NCI-H2107 (cell line): ENCODE data around the gene PRRG2.
A peak's percentile ranks its signal among the peaks of the same experiment; 100 is the strongest.

ENCODE experiments used
- DNase-seq: peaks from one replicate; lab custom pipeline; 2025; lab: John Stamatoyannopoulos, UW

PRRG2 gene

GRCh38 chr19:49557641-49558325, 23.3 kb upstream of the PRRG2 start:
- DNase-seq: no peak

GRCh38 chr19:49558591-49558990, 22.5 kb upstream of the PRRG2 start:
- DNase-seq: no peak

GRCh38 chr19:49559443-49559842, 21.7 kb upstream of the PRRG2 start:
- DNase-seq: no peak

GRCh38 chr19:49559928-49560327, 21.2 kb upstream of the PRRG2 start:
- DNase-seq: no peak

- no peak for DNase-seq
These were observed 20.7 kb upstream of the PRRG2 start for GRCh38 chr19:49560358-49560900.

- no peak for DNase-seq
These were observed 16.5 kb upstream of the PRRG2 start for GRCh38 chr19:49564616-49565045.

- no peak for DNase-seq
These were observed 15.9 kb upstream of the PRRG2 start for GRCh38 chr19:49565261-49565660.

- no peak for DNase-seq
These were observed 14.8 kb upstream of the PRRG2 start for GRCh38 chr19:49566302-49566701.

- no peak for DNase-seq
These were observed 13.2 kb upstream of the PRRG2 start for GRCh38 chr19:49567861-49568441.

- DNase-seq: peak; percentile 66
These were observed 10.8 kb upstream of the PRRG2 start for GRCh38 chr19:49570138-49570856.

GRCh38 chr19:49570997-49571676, 10.0 kb upstream of the PRRG2 start:
- no peak for DNase-seq

- no peak for DNase-seq
These were observed 8.1 kb upstream of the PRRG2 start for GRCh38 chr19:49573009-49573408.

GRCh38 chr19:49573425-49573824, 7.7 kb upstream of the PRRG2 start:
- no peak for DNase-seq

- no peak for DNase-seq
These were observed 6.8 kb upstream of the PRRG2 start for GRCh38 chr19:49574206-49574755.

GRCh38 chr19:49579193-49579592, 1.9 kb upstream of the PRRG2 start:
- DNase-seq: no peak

GRCh38 chr19:49579947-49580263, 1.2 kb upstream of the PRRG2 start:
- DNase-seq: no peak

- DNase-seq: peak; percentile 97
These were observed 681 bp upstream of the PRRG2 start, which contains the start of gene NOSIP for GRCh38 chr19:49580264-49581006. NOSIP (minus strand) TSS chr19:49580556; CDS start chr19:49560691, 19,865 bp downstream.

GRCh38 chr19:49583239-49583638, 2.1 kb downstream of the PRRG2 start:
- no peak for DNase-seq

GRCh38 chr19:49585023-49585422, 3.9 kb downstream of the PRRG2 start:
- no peak for DNase-seq

- no peak for DNase-seq
These were observed 6.1 kb downstream of the PRRG2 start for GRCh38 chr19:49587227-49587626.

- DNase-seq: no peak
These were observed 7.4 kb downstream of the PRRG2 start for GRCh38 chr19:49588365-49589122.
